ENCODE measurements around the gene HMGB4. TPM values are rescaled to one million over a fixed set of nuclear protein-coding genes. Genes with fewer than 3 reads are reported as not detected.

The HMGB4 gene
- polyA plus RNA-seq, 1 experiment, result not detected

DNA sequence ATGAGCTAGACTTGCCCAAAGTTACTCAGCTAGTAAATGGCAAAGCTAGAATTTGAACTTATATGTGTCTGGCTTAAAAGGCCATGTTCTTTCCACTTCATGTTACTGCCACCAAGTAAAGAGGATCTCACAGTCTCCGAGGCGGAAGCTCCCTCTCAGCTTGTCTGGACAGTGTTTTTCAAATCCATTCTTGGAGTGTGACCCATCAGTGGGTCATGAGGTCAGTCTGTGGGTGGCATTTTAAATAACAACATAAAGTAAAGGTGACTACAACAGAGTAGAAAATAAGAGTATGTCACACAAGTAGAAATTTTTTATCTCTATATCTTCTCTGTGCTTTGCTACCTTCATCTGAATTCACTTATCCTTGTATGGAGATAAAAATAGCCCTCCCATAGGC lies 3.2 kb upstream of the HMGB4 start:
- H3K27me3 ChIP-seq (ENCODE audit: control insufficient read depth, insufficient read depth, low read length), result no peaks in the 10 kb centered on the region
- ChIA-PET CTCF (no interaction called here), POLR2A (no interaction called here)
- no peaks in the 10 kb centered on the region for H3K9me3 ChIP-seq (ENCODE audit: control insufficient read depth, insufficient read depth, low read length)
- no peak for DNase-seq (ENCODE audit: low read depth, low spot score)
- TF ChIP-seq, protein P1, sequence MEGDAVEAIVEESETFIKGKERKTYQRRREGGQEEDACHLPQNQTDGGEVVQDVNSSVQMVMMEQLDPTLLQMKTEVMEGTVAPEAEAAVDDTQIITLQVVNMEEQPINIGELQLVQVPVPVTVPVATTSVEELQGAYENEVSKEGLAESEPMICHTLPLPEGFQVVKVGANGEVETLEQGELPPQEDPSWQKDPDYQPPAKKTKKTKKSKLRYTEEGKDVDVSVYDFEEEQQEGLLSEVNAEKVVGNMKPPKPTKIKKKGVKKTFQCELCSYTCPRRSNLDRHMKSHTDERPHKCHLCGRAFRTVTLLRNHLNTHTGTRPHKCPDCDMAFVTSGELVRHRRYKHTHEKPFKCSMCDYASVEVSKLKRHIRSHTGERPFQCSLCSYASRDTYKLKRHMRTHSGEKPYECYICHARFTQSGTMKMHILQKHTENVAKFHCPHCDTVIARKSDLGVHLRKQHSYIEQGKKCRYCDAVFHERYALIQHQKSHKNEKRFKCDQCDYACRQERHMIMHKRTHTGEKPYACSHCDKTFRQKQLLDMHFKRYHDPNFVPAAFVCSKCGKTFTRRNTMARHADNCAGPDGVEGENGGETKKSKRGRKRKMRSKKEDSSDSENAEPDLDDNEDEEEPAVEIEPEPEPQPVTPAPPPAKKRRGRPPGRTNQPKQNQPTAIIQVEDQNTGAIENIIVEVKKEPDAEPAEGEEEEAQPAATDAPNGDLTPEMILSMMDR (IDR thresholded peaks at IDR 0.05; ENCODE audit: low read depth, low read length), result no peak
- H3K27ac ChIP-seq (ENCODE audit: low read depth, low read length), result no peak overlapping the region
- no peak overlapping the region for H3K4me3 ChIP-seq (ENCODE audit: low read depth, low read length)

DNA sequence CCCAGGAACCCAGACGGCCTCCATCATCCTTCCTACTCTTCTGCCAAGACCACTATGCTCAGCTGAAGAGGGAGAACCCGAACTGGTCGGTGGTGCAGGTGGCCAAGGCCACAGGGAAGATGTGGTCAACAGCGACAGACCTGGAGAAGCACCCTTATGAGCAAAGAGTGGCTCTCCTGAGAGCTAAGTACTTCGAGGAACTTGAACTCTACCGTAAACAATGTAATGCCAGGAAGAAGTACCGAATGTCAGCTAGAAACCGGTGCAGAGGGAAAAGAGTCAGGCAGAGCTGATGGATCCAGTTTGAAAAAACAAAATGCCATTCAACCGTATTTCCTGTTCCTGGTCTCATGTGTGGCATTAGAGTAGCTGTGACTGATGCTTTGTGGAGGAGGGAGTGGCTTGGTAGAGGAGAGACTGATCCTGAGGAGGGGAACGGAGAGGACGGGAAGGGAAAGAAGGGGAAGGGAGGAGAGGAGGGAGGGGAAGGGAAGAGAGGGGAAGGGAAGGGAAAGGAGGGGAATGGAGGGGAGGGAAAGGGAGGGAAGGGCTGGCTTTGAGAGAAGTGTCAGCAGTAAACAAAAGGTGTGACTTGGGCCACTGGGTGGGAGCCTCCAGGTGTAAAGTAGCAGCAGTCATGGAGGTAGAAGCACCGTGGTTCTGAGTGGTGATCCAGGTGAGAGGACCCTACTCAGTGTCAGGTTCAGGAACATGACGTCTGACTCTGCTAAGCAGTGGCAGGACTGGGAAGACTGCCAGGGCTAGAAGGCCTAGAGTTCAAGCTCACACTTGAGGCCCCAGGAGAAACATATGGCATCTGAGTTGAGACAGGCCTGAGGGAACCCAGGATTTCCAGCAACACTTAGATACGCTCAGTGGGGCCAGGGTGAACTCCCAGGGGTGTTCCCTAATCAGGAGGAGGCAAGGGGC lies 846 bp downstream of the HMGB4 start:
- H3K27ac ChIP-seq (ENCODE audit: low read depth, low read length), result no peak overlapping the region
- H3K27me3 ChIP-seq (ENCODE audit: control insufficient read depth, insufficient read depth, low read length), result no peaks in the 10 kb centered on the region
- TF ChIP-seq, protein P1 (IDR thresholded peaks at IDR 0.05; ENCODE audit: low read depth, low read length), result no peak
- POLR2A ChIA-PET, result interaction anchor here (0.5 kb wide), 1 partner anchor 80 kb away, joined by 3 read pairs; no protein-coding TSS in a partner anchor
- no peaks in the 10 kb centered on the region; the same call in 1 of the 2 replicates for H3K9me3 ChIP-seq (ENCODE audit: control insufficient read depth, insufficient read depth, low read length)
- H3K4me3 ChIP-seq (ENCODE audit: low read depth, low read length), result no peak overlapping the region
- CTCF ChIA-PET, result no interaction called here
- no peak for DNase-seq (ENCODE audit: low read depth, low spot score)

DNA sequence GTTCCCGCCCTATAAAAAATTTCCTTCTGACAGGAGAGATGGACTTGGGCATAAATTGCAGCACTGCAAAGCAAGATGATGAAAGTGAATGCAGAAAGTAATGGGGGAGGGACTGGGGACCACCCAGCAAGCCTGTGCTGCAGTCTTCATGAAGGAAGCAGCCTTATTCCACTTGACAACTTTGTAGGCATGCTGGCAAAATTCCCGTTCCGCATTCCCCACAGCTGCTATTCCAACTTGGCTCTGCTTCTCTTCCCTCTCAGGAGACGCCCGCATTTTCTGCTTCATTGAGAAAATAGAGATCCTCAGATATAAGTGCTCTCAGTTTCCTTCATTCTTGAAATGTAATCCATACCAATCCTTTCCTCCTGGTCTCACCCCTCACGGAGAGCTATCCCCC lies 2.4 kb downstream of the HMGB4 start:
- ChIA-PET POLR2A (no interaction called here), CTCF (no interaction called here)
- TF ChIP-seq, protein P1 (IDR thresholded peaks at IDR 0.05; ENCODE audit: low read depth, low read length), result no peak
- Histone ChIP-seq H3K27ac (ENCODE audit: low read depth, low read length) (no peak overlapping the region), H3K4me3 (ENCODE audit: low read depth, low read length) (no peak overlapping the region), H3K9me3 (ENCODE audit: control insufficient read depth, insufficient read depth, low read length) (no peaks in the 10 kb centered on the region; the same call in 1 of the 2 replicates), H3K27me3 (ENCODE audit: control insufficient read depth, insufficient read depth, low read length) (no peaks in the 10 kb centered on the region)
- no peak for DNase-seq (ENCODE audit: low read depth, low spot score)

DNA sequence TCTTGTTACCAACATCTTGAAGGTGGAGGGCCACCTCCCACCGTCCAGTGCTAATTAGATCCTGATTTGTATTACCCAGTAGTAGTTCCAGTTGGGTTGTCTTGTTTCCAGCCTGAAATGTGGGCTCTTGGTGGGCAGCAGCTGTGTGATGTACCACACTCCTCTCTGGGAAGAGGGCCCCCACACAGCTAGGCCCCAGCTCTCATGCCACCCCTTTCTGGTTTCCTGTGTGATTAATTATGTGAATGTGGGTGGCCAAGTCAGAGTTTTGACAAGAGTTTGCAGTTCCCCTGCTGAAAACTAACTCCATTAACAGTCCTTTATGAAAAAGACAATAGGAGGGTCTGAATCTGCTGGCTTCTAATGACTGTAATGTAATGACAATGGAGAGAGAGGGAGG lies 3.8 kb downstream of the HMGB4 start:
- H3K9me3 ChIP-seq (ENCODE audit: control insufficient read depth, insufficient read depth, low read length), result no peaks in the 10 kb centered on the region; the same call in 1 of the 2 replicates
- no peak overlapping the region for H3K4me3 ChIP-seq (ENCODE audit: low read depth, low read length)
- ChIA-PET POLR2A (no interaction called here), CTCF (no interaction called here)
- no peaks in the 10 kb centered on the region for H3K27me3 ChIP-seq (ENCODE audit: control insufficient read depth, insufficient read depth, low read length)
- TF ChIP-seq, protein P1 (IDR thresholded peaks at IDR 0.05; ENCODE audit: low read depth, low read length), result no peak
- no peak for DNase-seq (ENCODE audit: low read depth, low spot score)
- H3K27ac ChIP-seq (ENCODE audit: low read depth, low read length), result no peak overlapping the region

DNA sequence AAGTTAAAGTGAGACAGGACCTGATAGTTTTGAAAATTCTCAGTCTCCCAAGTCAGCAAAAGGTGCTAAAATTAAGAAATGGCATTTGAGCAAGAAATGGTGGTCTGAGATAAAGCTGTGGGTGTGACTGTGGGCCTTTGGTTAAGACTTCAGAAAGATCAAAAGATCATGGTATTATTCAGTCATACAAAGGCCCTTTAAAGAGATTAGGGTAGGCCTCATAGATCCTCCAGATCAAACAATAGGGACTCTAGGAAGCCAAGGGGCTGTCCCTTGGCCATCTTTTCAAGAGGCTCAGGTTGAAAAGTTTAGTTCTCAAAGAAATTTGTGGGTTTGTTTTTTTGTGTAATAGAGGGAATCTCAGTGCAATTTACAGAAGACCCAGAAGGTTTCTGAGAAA lies 8.4 kb downstream of the HMGB4 start:
- TF ChIP-seq, protein P1 (IDR thresholded peaks at IDR 0.05; ENCODE audit: low read depth, low read length), result no peak
- POLR2A ChIA-PET, result no interaction called here
- Histone ChIP-seq H3K27me3 (ENCODE audit: control insufficient read depth, insufficient read depth, low read length) (no peaks in the 10 kb centered on the region), H3K27ac (ENCODE audit: low read depth, low read length) (no peak overlapping the region), H3K9me3 (ENCODE audit: control insufficient read depth, insufficient read depth, low read length) (peaks cover 5% of the 10 kb centered on the region; the same call in 1 of the 2 replicates), H3K4me3 (ENCODE audit: low read depth, low read length) (no peak overlapping the region)
- CTCF ChIA-PET, result no interaction called here
- no peak for DNase-seq (ENCODE audit: low read depth, low spot score)

Data from AG04450 (cell line).